A673 (cell line): ENCODE measurements around the gene GSE1. TPM values are rescaled to one million over a fixed set of nuclear protein-coding genes. Genes with fewer than 3 reads are reported as not detected.

Experiments used
- BruUV-seq: library from RNA; stranded (reverse); fragments of 400-500 nt; replicated peaks from 2 replicates; lab custom pipeline; 2021; lab: Mats Ljungman, UMichigan
- CTCF ChIA-PET: fragments of 300-600 bp; sonication (Branson Sonifier 250); formaldehyde crosslinking; loops from one replicate; lab custom pipeline; 2022; ENCODE audit warnings: antibody characterized with exemption; lab: Charles Lee
- POLR2A ChIA-PET: fragments of 300-600 bp; sonication (Branson Sonifier 250); formaldehyde crosslinking; loops from one replicate; lab custom pipeline; 2022; ENCODE audit warnings: antibody characterized with exemption; ENCODE audit not compliant: low non-redundant PET; lab: Charles Lee
- DNase-seq: peaks from one replicate; pipeline ENCODE4 v3.0.0-alpha.2; 2015; ENCODE audit warnings: low spot score
- H3K27ac ChIP-seq: fragments of 200-600 bp; sonication (generic); 2 replicates; pipeline ENCODE4 v1.5.1; 2016; ENCODE audit warnings: mixed run types, low read depth, mild to moderate bottlenecking, mixed read lengths, antibody characterized with exemption, low read length; ENCODE audit not compliant: poor library complexity, severe bottlenecking
- H3K27me3 ChIP-seq: fragments of 200-600 bp; sonication (generic); replicated peaks from 2 replicates; pipeline ENCODE4 v1.6.1; 2017; ENCODE audit warnings: mixed run types, low read depth, mild to moderate bottlenecking, mixed read lengths, antibody characterized with exemption, low read length; ENCODE audit not compliant: insufficient read depth, poor library complexity
- H3K36me3 ChIP-seq: fragments of 200-600 bp; sonication (generic); 2 replicates; pipeline ENCODE4 v1.6.1; 2016; ENCODE audit warnings: mixed run types, mild to moderate bottlenecking, mixed read lengths, antibody characterized with exemption, low read length; ENCODE audit not compliant: insufficient read depth, poor library complexity, severe bottlenecking
- H3K4me1 ChIP-seq: fragments of 200-600 bp; sonication (generic); 2 replicates; pipeline ENCODE4 v1.6.1; 2017; ENCODE audit warnings: mixed run types, mild to moderate bottlenecking, mixed read lengths, antibody characterized with exemption, low read length; ENCODE audit not compliant: insufficient read depth, poor library complexity, severe bottlenecking
- H3K4me3 ChIP-seq: fragments of 200-600 bp; sonication (generic); 2 replicates; pipeline ENCODE4 v1.5.1; 2016; ENCODE audit warnings: low read depth, mixed run types, mild to moderate bottlenecking, mixed read lengths, low read length; ENCODE audit not compliant: poor library complexity, severe bottlenecking
- H3K9me3 ChIP-seq: fragments of 200-600 bp; sonication (generic); 2 replicates; pipeline ENCODE4 v1.6.1; 2016; ENCODE audit warnings: mixed run types, low read depth, mild to moderate bottlenecking, mixed read lengths, antibody characterized with exemption, low read length; ENCODE audit not compliant: poor library complexity, severe bottlenecking
- EZH2 ChIP-seq: fragments of 200-600 bp; sonication (generic); IDR thresholded peaks from 2 replicates; pipeline ENCODE4 v1.6.1; 2017; ENCODE audit warnings: borderline replicate concordance, low read depth, mild to moderate bottlenecking, mixed read lengths, antibody characterized with exemption, low read length; ENCODE audit not compliant: poor library complexity, severe bottlenecking
- intact Hi-C: fragments of 100-400 bp; cut with micrococcal nuclease; formaldehyde crosslinking; loops from one replicate; pipeline ENCODE4 v1.10.0; 2022; ENCODE audit not compliant: unreplicated experiment
- total RNA-seq: library from RNA; stranded (reverse); gene quantifications from 2 replicates; pipeline ENCODE4 v1.2.3, GENCODE V29; 2021
- TF ChIP-seq, protein P1 (sequence below): fragments of 300-800, 200-600 bp; sonication (generic); conservative IDR thresholded peaks from 2 replicates; pipeline ENCODE4 v1.5.1; 2017; ENCODE audit warnings: low read depth, mild to moderate bottlenecking, antibody characterized with exemption, low read length, moderate library complexity, mixed read lengths

The GSE1 gene
- total RNA-seq, 1 experiment from 2014 or later, result 64.2 TPM

DNA sequence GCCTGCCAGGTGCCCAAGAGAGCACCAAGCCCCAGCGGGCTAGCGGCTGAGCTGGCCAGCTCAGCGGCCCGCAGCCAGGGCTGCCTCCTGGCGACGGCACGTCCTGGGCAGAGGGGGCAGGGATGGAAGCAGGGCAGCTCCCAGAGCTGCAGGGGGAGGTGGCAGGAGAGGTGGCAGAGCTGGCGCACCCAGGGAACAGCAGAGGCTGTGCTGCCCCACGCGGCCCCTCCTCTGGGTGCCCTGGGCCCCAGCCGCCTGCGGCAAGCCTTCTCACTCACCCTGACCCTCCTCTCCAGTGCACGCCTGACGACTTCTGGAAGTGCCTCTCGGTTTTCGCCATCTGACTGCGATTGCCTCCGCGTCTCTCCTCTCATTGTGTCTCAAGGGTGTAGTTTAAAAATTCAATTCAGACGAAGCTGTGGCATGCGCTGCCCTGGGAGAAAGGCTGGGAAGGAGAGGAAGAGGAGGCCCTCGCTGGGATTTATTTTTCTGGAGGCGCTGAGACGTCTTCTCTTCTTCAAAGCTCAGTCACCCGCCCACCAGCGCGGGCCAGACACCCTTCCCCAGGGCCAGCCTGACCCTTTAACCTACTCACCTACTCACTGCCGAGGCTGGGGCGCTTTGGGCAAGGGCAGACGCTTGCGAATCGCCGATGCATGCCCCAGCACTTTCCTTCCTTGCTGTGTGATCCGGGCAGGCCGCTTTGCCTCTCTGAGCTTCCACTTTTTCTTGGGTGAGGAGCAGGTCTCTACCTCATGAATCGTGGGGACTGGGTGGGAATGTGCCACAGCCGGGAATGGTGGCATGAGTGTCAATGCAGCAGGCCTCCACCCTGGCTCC lies 24.9 kb downstream of the GSE1 start:
- no peak overlapping the region for H3K4me3 ChIP-seq
- TF ChIP-seq EZH2, result no peak
- TF ChIP-seq, protein P1, sequence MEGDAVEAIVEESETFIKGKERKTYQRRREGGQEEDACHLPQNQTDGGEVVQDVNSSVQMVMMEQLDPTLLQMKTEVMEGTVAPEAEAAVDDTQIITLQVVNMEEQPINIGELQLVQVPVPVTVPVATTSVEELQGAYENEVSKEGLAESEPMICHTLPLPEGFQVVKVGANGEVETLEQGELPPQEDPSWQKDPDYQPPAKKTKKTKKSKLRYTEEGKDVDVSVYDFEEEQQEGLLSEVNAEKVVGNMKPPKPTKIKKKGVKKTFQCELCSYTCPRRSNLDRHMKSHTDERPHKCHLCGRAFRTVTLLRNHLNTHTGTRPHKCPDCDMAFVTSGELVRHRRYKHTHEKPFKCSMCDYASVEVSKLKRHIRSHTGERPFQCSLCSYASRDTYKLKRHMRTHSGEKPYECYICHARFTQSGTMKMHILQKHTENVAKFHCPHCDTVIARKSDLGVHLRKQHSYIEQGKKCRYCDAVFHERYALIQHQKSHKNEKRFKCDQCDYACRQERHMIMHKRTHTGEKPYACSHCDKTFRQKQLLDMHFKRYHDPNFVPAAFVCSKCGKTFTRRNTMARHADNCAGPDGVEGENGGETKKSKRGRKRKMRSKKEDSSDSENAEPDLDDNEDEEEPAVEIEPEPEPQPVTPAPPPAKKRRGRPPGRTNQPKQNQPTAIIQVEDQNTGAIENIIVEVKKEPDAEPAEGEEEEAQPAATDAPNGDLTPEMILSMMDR, result no peak
- H3K27me3 ChIP-seq, result no peaks in the 10 kb centered on the region
- no peak for DNase-seq
- no peak overlapping the region for H3K27ac ChIP-seq
- no TSS peak for BruUV-seq
- H3K9me3 ChIP-seq, result no peaks in the 10 kb centered on the region
- peaks cover 39% of the 10 kb centered on the region for H3K4me1 ChIP-seq
- CTCF ChIA-PET, result interaction anchor here (0.5 kb wide), 1 partner anchor 564 kb away, joined by 4 read pairs; no protein-coding TSS in a partner anchor
- H3K36me3 ChIP-seq, result no peaks in the 10 kb centered on the region
- POLR2A ChIA-PET, result no interaction called here
- intact Hi-C loops, result no loop called here

DNA sequence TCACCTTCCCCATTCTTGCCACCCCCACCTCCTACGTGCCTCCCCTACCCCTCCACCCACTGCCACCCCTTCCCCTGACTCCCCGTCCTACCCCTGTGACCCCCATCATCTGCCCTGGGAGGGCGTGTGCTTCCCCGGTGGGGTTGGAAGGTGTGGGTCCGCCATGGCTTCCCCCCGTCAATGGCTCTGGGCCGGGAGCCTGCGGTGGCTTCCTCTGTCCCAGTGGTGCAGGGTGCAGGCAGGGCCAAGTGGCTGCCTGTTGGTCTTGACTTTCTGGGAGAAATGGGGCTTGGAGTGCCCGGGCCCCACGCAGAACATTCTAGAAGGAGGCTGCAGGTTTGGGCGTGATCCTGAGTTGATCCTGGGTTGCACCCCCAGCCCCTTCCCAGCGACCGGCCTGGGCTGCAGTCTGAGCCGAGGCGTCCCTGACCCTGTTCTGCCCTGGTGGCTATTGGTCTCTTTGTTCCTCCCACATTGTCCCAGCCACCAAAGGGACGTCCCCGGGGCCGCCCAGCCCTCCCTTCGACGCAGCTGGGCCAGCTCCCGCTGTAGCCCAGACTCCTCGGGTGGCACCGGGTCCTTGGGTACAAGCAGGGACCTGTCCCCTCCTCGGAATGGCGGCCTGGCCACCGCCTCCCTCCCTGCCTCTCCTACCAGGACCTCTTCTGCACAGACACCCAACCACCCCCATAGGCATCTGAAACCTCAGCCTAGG lies 25.7 kb downstream of the GSE1 start:
- Histone ChIP-seq H3K36me3 (no peaks in the 10 kb centered on the region), H3K4me3 (no peak overlapping the region), H3K27me3 (no peaks in the 10 kb centered on the region), H3K9me3 (no peaks in the 10 kb centered on the region), H3K27ac (peak overlapping the region; percentile 16), H3K4me1 (peaks cover 39% of the 10 kb centered on the region)
- TF ChIP-seq EZH2, result no peak
- TF ChIP-seq, protein P1, result no peak
- POLR2A ChIA-PET, result no interaction called here
- no TSS peak for BruUV-seq
- intact Hi-C loops, result no loop called here
- DNase-seq, result no peak
- CTCF ChIA-PET, result no interaction called here

DNA sequence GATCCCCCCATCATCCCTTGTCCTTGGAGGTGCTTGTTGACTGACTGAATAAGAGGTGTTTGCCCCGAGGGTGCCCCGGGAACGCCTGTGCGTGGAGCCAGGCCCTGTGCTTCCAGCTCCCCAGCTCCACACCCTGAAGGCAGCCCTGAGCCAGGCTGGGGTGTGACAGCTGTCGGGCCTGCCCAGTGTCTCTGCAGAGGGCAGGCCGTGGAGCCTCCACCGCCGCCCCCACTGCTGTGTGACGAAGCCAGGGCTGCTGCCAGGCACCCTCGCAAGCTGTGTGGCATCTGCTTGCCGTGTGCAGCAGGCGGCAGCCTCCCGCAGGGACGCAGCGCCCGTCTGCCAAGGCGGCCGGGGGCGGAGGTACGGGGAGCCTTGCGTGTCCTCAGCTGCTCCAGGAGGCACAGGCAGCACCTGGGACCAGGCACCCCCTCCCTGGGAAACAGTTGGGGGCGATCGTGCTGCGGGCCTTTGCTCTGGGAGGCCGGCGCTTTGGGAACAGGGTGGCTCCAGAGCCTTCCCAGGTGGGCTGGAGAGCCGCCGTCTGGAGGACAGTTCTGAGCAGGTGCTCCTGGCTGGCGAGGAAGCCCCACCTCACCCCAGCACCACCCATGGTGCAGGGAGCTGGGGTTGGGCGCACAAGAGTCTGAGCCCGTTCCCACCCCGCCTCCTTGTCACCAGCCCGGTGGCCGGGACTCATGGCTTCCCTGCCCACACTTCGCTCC lies 26.6 kb downstream of the GSE1 start:
- POLR2A ChIA-PET, result no interaction called here
- DNase-seq, result peak; percentile 76
- CTCF ChIA-PET, result no interaction called here
- TF ChIP-seq, protein P1, result peak; percentile 35; the same call in 1 of the 2 replicates
- no peak for TF ChIP-seq EZH2
- Histone ChIP-seq H3K4me1 (peaks cover 39% of the 10 kb centered on the region), H3K36me3 (no peaks in the 10 kb centered on the region), H3K9me3 (no peaks in the 10 kb centered on the region), H3K27me3 (no peaks in the 10 kb centered on the region), H3K27ac (peak overlapping the region; percentile 16), H3K4me3 (no peak overlapping the region)
- no TSS peak for BruUV-seq
- intact Hi-C loops, result no loop called here
